VCaP (cell line): ENCODE measurements around the gene TRHDE.

Experiments used
- H3K27ac ChIP-seq: fragments of 450-650 bp; 2 replicates; pipeline ENCODE4 v1.5.1; 2017
- TF ChIP-seq, protein P1 (sequence below): fragments of 450-650 bp; conservative IDR thresholded peaks from 2 replicates; pipeline ENCODE4 v1.5.1; 2017; ENCODE audit warnings: mild to moderate bottlenecking, moderate library complexity

The TRHDE gene

DNA sequence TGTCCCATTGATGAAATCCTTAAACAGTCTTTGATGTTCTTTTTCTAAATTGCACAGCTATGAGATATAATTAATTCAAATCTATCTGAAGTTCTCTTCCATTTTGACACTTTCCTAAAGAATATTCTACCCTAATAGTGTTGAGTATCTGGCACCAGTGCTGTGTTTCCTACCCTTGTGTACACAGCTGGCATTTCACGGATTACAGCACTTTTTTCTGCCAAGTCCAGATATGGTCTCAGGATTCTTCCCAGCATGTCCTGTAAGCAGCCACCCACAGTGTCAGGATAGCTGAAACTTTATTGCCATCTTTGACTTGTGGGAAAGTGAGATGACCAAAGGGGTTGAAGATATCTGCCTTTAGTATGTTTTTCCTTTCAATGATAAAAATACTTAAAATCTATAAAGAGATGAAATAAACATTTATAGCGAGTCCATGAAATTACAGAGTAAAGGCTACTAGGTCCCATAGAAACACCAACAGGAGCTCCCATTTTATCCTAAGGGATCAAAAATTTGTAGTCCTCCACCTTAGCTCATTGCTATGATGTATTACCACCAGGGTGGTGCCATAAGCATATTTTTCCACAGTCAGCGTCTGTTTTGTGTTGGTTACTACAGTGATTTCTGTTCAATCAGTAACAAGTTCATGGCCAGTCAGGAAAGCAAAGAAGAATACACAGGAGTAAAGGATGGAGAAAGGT, 96.7 kb downstream of the TRHDE start:
- H3K27ac ChIP-seq: no peak overlapping the region
- TF ChIP-seq, protein P1, sequence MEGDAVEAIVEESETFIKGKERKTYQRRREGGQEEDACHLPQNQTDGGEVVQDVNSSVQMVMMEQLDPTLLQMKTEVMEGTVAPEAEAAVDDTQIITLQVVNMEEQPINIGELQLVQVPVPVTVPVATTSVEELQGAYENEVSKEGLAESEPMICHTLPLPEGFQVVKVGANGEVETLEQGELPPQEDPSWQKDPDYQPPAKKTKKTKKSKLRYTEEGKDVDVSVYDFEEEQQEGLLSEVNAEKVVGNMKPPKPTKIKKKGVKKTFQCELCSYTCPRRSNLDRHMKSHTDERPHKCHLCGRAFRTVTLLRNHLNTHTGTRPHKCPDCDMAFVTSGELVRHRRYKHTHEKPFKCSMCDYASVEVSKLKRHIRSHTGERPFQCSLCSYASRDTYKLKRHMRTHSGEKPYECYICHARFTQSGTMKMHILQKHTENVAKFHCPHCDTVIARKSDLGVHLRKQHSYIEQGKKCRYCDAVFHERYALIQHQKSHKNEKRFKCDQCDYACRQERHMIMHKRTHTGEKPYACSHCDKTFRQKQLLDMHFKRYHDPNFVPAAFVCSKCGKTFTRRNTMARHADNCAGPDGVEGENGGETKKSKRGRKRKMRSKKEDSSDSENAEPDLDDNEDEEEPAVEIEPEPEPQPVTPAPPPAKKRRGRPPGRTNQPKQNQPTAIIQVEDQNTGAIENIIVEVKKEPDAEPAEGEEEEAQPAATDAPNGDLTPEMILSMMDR: no peak

DNA sequence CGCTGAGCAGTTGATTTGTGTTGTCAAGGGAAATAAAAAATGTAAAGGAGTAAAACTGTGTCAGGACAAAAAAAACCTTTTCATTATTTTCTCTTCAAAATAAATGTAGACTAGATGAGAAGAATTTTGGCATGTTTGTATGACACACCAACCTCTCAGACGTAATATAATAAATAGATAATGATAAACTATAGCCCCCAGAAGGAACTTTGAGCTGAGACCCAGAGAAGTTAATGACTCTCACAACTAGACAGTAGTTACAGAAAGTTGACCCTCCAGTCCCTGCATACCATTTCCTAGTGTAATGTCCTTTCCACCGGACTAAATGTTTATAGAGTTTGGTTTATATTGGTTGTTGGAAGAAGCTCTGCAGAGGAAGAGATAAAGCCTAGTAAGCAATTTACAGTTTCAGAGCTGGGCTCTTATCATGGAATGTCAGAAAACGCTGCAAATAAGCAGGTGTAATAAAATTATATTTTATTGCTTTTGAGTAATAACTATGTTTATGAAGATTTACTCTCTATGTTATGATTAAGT, 97.3 kb downstream of the TRHDE start:
- TF ChIP-seq, protein P1: no peak
- H3K27ac ChIP-seq: peak overlapping the region; percentile 31

DNA sequence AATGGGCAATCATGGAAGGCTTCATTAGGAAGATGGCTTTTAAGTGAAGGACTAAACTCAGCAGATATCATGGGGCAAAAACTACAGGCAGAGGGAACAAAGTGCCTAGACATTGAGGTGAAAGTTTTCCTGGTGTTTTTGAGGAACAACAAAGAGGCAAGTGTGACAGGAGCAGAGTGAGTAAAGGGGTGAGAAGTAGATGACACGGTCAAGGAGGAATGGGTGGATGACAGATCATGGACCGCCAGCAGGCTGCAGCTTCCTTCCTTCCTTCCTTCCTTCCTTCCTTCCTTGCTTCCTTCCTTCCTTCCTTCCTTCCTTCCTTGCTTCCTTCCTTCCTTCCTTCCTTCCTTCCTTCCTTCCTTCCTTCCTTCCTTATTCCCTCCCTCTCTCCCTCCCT, 108.3 kb downstream of the TRHDE start:
- TF ChIP-seq, protein P1: no peak
- no peak overlapping the region for H3K27ac ChIP-seq

DNA sequence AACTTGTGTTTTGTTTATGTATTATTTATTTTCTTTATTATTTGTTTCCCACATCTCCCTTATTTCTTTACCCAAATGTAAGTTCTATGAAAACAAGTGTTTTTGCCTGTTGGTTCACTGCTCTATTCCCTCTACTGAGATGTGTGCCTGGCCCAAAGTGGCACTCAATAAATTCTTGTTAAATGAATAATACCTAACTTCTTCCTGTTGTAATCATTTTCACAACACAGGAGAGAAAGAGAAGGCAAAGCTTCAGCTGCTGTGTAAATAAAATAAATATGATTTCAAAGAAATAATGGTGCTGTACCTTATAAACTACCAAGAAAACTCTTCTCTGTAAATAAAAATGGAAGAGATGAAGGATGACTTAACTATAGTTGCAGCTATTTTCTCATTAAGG, 116.2 kb downstream of the TRHDE start:
- H3K27ac ChIP-seq: no peak overlapping the region
- TF ChIP-seq, protein P1: no peak

DNA sequence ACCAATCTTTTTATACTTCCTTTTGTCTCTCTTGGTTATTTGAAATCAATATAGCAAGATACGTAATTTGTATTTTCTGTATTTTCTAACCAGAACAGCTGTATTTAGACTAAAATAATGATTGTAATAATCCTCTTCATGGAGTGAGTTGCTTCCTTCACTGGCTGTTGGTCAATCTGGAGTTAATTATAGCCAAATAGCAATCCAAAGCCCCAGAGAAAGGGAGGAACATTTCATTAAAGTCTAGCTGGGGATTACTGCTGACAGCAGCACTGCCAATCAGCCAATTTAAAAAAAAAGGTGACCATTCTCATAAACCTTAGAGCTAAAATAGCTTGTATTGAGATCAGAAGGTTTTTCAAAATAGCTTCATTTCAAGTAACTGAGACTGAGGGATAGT, 118.0 kb downstream of the TRHDE start:
- no peak overlapping the region for H3K27ac ChIP-seq
- TF ChIP-seq, protein P1: no peak

DNA sequence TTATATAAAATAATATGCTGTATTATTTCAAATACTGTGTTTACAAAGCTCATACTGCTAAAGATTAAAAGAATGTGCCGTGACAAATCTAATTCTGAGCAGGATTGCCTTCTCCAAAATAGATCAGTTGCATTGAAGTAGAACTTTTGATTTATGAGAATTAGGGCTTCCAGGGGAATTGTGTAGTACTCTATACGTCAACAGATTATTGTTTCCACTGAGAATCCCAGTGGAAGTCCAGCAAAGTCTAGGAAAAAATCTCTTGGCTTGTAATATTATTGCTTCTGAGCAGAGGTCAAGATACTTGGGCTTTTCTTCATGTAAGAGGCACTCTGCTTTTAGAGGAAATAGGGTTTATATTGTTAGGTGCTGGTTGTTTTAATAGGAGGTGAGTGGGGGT, 133.9 kb downstream of the TRHDE start:
- TF ChIP-seq, protein P1: no peak
- H3K27ac ChIP-seq: no peak overlapping the region

DNA sequence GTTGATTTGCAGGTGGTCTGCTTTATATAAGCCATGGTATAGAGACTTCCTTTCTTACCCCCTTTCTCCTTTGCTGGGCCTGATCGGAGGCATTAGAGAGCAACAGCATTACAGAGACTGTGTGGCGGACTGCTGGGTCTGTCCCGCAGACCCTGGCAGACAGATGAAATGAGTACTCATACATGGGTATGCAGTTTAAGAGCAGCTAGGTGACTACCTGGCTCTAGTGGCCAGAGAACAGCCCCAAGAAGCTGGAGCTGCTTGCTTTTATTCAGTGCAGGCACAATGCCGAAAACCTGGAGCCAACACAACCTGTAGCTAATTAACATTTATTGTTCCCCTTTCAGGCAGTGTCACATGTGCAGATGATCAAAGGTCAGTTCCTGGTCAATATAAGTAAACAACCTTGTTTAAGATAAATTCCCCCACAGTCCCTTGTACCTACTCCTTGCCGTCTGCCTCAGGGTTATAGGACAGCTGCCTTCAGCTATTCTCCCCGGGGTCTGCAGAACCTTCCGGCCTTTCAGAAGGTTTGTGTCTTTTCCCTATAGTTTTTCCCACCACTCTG, 160.0 kb downstream of the TRHDE start:
- TF ChIP-seq, protein P1: no peak
- H3K27ac ChIP-seq: no peak overlapping the region
